ENCODE data around the gene STXBP6.

STXBP6 gene

GRCh38 chr14:24883576-24883975 is 166.4 kb downstream of the STXBP6 start:
- DNase-seq (ENCODE audit: low read depth), result no peak

GRCh38 chr14:24881116-24881893 is 168.6 kb downstream of the STXBP6 start:
- DNase-seq (ENCODE audit: low read depth), result no peak

GRCh38 chr14:24880689-24881088 is 169.3 kb downstream of the STXBP6 start:
- DNase-seq (ENCODE audit: low read depth), result no peak

GRCh38 chr14:24879661-24880386 is 170.1 kb downstream of the STXBP6 start:
- DNase-seq (ENCODE audit: low read depth), result no peak

GRCh38 chr14:24876996-24877395 is 173.0 kb downstream of the STXBP6 start:
- no peak for DNase-seq (ENCODE audit: low read depth)

GRCh38 chr14:24875991-24876878 is 173.7 kb downstream of the STXBP6 start:
- DNase-seq (ENCODE audit: low read depth), result no peak

GRCh38 chr14:24875203-24875838 is 174.6 kb downstream of the STXBP6 start:
- DNase-seq (ENCODE audit: low read depth), result no peak

GRCh38 chr14:24874514-24875202 is 175.3 kb downstream of the STXBP6 start:
- no peak for DNase-seq (ENCODE audit: low read depth)

- no peak for DNase-seq (ENCODE audit: low read depth)
These were observed 176.4 kb downstream of the STXBP6 start for GRCh38 chr14:24873551-24873950.

GRCh38 chr14:24870949-24871701 is 178.8 kb downstream of the STXBP6 start:
- no peak for DNase-seq (ENCODE audit: low read depth)

- DNase-seq (ENCODE audit: low read depth), result no peak
These were observed 181.6 kb downstream of the STXBP6 start for GRCh38 chr14:24868389-24868788.

- no peak for DNase-seq (ENCODE audit: low read depth)
These were observed 183.8 kb downstream of the STXBP6 start for GRCh38 chr14:24866067-24866639.

- no peak for DNase-seq (ENCODE audit: low read depth)
These were observed 185.8 kb downstream of the STXBP6 start for GRCh38 chr14:24863968-24864684.

GRCh38 chr14:24861083-24861630 is 188.8 kb downstream of the STXBP6 start:
- DNase-seq (ENCODE audit: low read depth), result no peak

GRCh38 chr14:24859559-24859958 is 190.4 kb downstream of the STXBP6 start:
- DNase-seq (ENCODE audit: low read depth), result no peak

- DNase-seq (ENCODE audit: low read depth), result no peak
These were observed 191.3 kb downstream of the STXBP6 start for GRCh38 chr14:24858684-24859083.

- no peak for DNase-seq (ENCODE audit: low read depth)
These were observed 191.9 kb downstream of the STXBP6 start for GRCh38 chr14:24858052-24858451.

GRCh38 chr14:24857277-24857676 is 192.7 kb downstream of the STXBP6 start:
- DNase-seq (ENCODE audit: low read depth), result no peak

GRCh38 chr14:24853446-24853845 is 196.5 kb downstream of the STXBP6 start:
- DNase-seq (ENCODE audit: low read depth), result no peak

Measured in activated T-cell treated with anti-CD3 and anti-CD28 coated beads for 1 hour (primary cell).